ENCODE measurements around the gene IPCEF1.

DNA sequence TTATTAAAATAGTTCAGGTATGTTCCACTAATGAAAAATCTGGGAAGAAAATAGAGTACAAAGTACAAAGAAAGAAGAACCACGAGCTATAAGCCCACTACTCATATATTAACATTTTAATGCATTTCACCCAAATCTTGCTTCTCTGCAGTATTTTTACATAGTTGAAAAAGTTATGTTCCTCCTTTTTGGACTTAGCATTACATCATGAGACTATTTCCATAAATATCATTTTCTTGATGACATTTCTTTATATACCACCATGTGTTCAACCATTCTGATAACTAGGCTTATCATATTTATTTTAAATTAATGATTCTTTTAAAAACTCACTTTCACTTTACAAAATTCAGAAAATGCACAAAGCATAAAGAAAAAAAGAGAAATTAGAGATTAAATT, 3.0 kb downstream of the IPCEF1 start:
- TF ChIP-seq, protein P1, sequence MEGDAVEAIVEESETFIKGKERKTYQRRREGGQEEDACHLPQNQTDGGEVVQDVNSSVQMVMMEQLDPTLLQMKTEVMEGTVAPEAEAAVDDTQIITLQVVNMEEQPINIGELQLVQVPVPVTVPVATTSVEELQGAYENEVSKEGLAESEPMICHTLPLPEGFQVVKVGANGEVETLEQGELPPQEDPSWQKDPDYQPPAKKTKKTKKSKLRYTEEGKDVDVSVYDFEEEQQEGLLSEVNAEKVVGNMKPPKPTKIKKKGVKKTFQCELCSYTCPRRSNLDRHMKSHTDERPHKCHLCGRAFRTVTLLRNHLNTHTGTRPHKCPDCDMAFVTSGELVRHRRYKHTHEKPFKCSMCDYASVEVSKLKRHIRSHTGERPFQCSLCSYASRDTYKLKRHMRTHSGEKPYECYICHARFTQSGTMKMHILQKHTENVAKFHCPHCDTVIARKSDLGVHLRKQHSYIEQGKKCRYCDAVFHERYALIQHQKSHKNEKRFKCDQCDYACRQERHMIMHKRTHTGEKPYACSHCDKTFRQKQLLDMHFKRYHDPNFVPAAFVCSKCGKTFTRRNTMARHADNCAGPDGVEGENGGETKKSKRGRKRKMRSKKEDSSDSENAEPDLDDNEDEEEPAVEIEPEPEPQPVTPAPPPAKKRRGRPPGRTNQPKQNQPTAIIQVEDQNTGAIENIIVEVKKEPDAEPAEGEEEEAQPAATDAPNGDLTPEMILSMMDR (conservative IDR thresholded peaks at IDR 0.05) = no peak
- no peak for TF ChIP-seq ZFX (IDR thresholded peaks at IDR 0.05)
